HepG2 (cell line): Measurements from ENCODE around the gene THOC6. TPM values are rescaled to one million over a fixed set of nuclear protein-coding genes. Genes with fewer than 3 reads are reported as not detected.

Source experiments
- AGO2 ChIP-seq: fragments of 200-400 bp; formaldehyde crosslinking; optimal IDR thresholded peaks from 2 replicates; pipeline ENCODE3; 2017; ENCODE audit warnings: mild to moderate bottlenecking, low read depth, low read length, moderate library complexity
- ATM ChIP-seq: fragments of 450-650 bp; IDR thresholded peaks from 2 replicates; pipeline ENCODE4 v1.7.1; 2017; ENCODE audit warnings: mild to moderate bottlenecking, borderline replicate concordance
- HMGXB4 ChIP-seq, 2 experiments: sonication (generic) in 1 of 2; formaldehyde crosslinking in 1 of 2; IDR thresholded peaks; 2 replicates each; pipeline versions ENCODE4 v1.4.0 to v1.6.1; 2018 to 2020; ENCODE audit warnings: missing genetic modification reagents in 2 of 2, borderline replicate concordance in 1 of 2, low read depth in 1 of 2, mild to moderate bottlenecking in 1 of 2, missing biosample characterization in 1 of 2
- HNRNPK ChIP-seq: fragments of 200-400 bp; formaldehyde crosslinking; IDR thresholded peaks from 2 replicates; pipeline ENCODE4 v1.6.1; 2018; ENCODE audit warnings: low read length, low read depth, moderate library complexity, mild to moderate bottlenecking; ENCODE audit not compliant: poor library complexity, severe bottlenecking
- KAT8 ChIP-seq: IDR thresholded peaks from 2 replicates; pipeline ENCODE4 v1.6.1; 2016; ENCODE audit warnings: missing genetic modification reagents, missing compliant biosample characterization
- KMT2B ChIP-seq: IDR thresholded peaks from 2 replicates; pipeline ENCODE4 v1.6.1; 2016; ENCODE audit warnings: missing genetic modification reagents, missing compliant biosample characterization
- MXI1 ChIP-seq: IDR thresholded peaks from 3 replicates; pipeline ENCODE4 v1.6.1; 2012; ENCODE audit warnings: low read depth, low read length, inconsistent platforms, borderline replicate concordance
- NFATC3 ChIP-seq: sonication (generic); formaldehyde crosslinking; IDR thresholded peaks from 2 replicates; pipeline ENCODE4 v1.5.1; 2020; ENCODE audit warnings: mild to moderate bottlenecking, missing genetic modification reagents
- NR2F6 ChIP-seq, 2 experiments: IDR thresholded peaks; 2 replicates each; pipeline ENCODE4 v1.6.1; 2016; ENCODE audit warnings: antibody characterized with exemption in 1 of 2, mild to moderate bottlenecking in 1 of 2
- RBM39 ChIP-seq: fragments of 200-400 bp; formaldehyde crosslinking; IDR thresholded peaks from one replicate; pipeline ENCODE4 v1.6.1; 2018; ENCODE audit warnings: antibody characterized with exemption, mild to moderate bottlenecking, low read depth, low read length; ENCODE audit not compliant: poor library complexity, severe bottlenecking
- SKI ChIP-seq: fragments of 450-650 bp; IDR thresholded peaks from one replicate; pipeline ENCODE4 v1.6.1; 2018; ENCODE audit warnings: mild to moderate bottlenecking; ENCODE audit not compliant: partially characterized antibody
- SKIL ChIP-seq: sonication (generic); formaldehyde crosslinking; IDR thresholded peaks from 2 replicates; pipeline ENCODE4 v1.8.0; 2022; ENCODE audit warnings: missing genetic modification reagents, mild to moderate bottlenecking, moderate library complexity, borderline replicate concordance
- SP140L ChIP-seq: sonication (generic); formaldehyde crosslinking; IDR thresholded peaks from 2 replicates; pipeline ENCODE4 v1.4.0; 2020; ENCODE audit warnings: missing genetic modification reagents, borderline replicate concordance
- ZFP1 ChIP-seq: IDR thresholded peaks from 2 replicates; pipeline ENCODE4 v1.6.1; 2016
- ZNF274 ChIP-seq: sonication (generic); formaldehyde crosslinking; IDR thresholded peaks from 2 replicates; pipeline ENCODE4 v1.5.1; 2020; ENCODE audit warnings: mild to moderate bottlenecking, missing genetic modification reagents
- ZNF333 ChIP-seq: sonication (generic); formaldehyde crosslinking; IDR thresholded peaks from 2 replicates; pipeline ENCODE4 v1.4.0; 2020; ENCODE audit warnings: mild to moderate bottlenecking, missing genetic modification reagents, borderline replicate concordance
- ZNF678 ChIP-seq: sonication (generic); formaldehyde crosslinking; IDR thresholded peaks from 2 replicates; pipeline ENCODE4 v1.4.0; 2020; ENCODE audit warnings: mild to moderate bottlenecking, missing genetic modification reagents
- ZNF761 ChIP-seq: sonication (generic); formaldehyde crosslinking; conservative IDR thresholded peaks from 2 replicates; pipeline ENCODE4 v1.4.0; 2020; ENCODE audit warnings: mild to moderate bottlenecking, missing genetic modification reagents
- ZNF850 ChIP-seq: sonication (generic); formaldehyde crosslinking; conservative IDR thresholded peaks from 2 replicates; pipeline ENCODE4 v1.9.0; 2021; ENCODE audit warnings: mild to moderate bottlenecking, missing genetic modification reagents
- ZNF878 ChIP-seq: sonication (generic); formaldehyde crosslinking; IDR thresholded peaks from 2 replicates; pipeline ENCODE4 v1.8.1; 2023; ENCODE audit warnings: mild to moderate bottlenecking, missing genetic modification reagents, moderate library complexity
- polyA plus RNA-seq, 8 experiments: library from polyadenylated mRNA; depleted of rRNA in 3 of 8; stranded (reverse) in 7 of 8; unstranded in 1 of 8; fragments of >200 nt; fragmentation: Illumina TruSeq in 4 of 8; extraction: Trizol in 4 of 8; gene quantifications; 2 replicates each; pipeline versions ENCODE4 v1.2.1 to v1.2.3, GENCODE V29; 2011 to 2016; ENCODE audit warnings: low read depth in 4 of 8, missing spikeins in 1 of 8, mixed read lengths in 1 of 8; ENCODE audit not compliant: insufficient read depth in 1 of 8
- total RNA-seq, 5 experiments: library from RNA; depleted of rRNA; stranded (reverse); fragments of >200 nt; fragmentation: Illumina TruSeq; extraction: Trizol; gene quantifications; 2 replicates each; pipeline ENCODE4 v1.2.3, GENCODE V29; 2016; ENCODE audit warnings: low read depth in 1 of 5
- TF ChIP-seq, protein P1 (sequence below): sonication (generic); formaldehyde crosslinking; IDR thresholded peaks from 2 replicates; pipeline ENCODE4 v1.4.0; 2020; ENCODE audit warnings: missing genetic modification reagents, borderline replicate concordance
- TF ChIP-seq, protein P2 (sequence below): IDR thresholded peaks from 2 replicates; pipeline ENCODE4 v1.6.1; 2018; ENCODE audit warnings: missing genetic modification reagents
- TF ChIP-seq, protein P3 (sequence below): sonication (generic); formaldehyde crosslinking; IDR thresholded peaks from 2 replicates; pipeline ENCODE4 v1.4.0; 2020; ENCODE audit warnings: low read depth, mild to moderate bottlenecking, missing genetic modification reagents

THOC6 gene
- total and polyA plus RNA-seq, 2 of the 13 experiments (the other 11 are each of a cell fraction or from before 2014, with no cell fraction given): 32.1 to 37.0 TPM

DNA sequence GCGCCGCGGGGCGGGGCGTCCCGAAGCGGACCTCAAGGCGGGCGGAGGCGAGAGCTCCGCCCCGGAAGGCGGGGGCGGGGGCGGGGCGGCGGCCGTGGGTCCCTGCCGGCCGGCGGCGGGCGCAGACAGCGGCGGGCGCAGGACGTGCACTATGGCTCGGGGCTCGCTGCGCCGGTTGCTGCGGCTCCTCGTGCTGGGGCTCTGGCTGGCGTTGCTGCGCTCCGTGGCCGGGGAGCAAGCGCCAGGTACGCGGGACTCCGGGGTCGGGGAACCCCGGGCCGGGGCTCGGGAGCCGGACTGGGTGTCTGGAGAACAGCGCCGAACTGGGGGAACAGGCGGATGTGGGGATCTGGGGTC lies 3.6 kb upstream of the THOC6 start, which contains the start of gene TNFRSF12A (continued):
- TF ChIP-seq ZFP1 (CRISPR knock-in tag): no peak
- no peak; the same call in 1 of the 2 replicates for TF ChIP-seq ZNF761
- TF ChIP-seq ZNF333: peak; percentile 69; the same call in 1 of the 2 replicates
- TF ChIP-seq ZNF274: no peak
- TF ChIP-seq ZNF678 (CRISPR knock-in tag): no peak
- TF ChIP-seq HNRNPK: no peak
- TF ChIP-seq, protein P1, sequence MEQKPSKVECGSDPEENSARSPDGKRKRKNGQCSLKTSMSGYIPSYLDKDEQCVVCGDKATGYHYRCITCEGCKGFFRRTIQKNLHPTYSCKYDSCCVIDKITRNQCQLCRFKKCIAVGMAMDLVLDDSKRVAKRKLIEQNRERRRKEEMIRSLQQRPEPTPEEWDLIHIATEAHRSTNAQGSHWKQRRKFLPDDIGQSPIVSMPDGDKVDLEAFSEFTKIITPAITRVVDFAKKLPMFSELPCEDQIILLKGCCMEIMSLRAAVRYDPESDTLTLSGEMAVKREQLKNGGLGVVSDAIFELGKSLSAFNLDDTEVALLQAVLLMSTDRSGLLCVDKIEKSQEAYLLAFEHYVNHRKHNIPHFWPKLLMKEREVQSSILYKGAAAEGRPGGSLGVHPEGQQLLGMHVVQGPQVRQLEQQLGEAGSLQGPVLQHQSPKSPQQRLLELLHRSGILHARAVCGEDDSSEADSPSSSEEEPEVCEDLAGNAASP: no peak
- TF ChIP-seq, protein P2, sequence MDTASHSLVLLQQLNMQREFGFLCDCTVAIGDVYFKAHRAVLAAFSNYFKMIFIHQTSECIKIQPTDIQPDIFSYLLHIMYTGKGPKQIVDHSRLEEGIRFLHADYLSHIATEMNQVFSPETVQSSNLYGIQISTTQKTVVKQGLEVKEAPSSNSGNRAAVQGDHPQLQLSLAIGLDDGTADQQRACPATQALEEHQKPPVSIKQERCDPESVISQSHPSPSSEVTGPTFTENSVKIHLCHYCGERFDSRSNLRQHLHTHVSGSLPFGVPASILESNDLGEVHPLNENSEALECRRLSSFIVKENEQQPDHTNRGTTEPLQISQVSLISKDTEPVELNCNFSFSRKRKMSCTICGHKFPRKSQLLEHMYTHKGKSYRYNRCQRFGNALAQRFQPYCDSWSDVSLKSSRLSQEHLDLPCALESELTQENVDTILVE: no peak
- no peak for TF ChIP-seq NFATC3 (CRISPR knock-in tag)
- peak; percentile 9 for TF ChIP-seq RBM39
- TF ChIP-seq SKI: peak; percentile 64
- TF ChIP-seq, protein P3, sequence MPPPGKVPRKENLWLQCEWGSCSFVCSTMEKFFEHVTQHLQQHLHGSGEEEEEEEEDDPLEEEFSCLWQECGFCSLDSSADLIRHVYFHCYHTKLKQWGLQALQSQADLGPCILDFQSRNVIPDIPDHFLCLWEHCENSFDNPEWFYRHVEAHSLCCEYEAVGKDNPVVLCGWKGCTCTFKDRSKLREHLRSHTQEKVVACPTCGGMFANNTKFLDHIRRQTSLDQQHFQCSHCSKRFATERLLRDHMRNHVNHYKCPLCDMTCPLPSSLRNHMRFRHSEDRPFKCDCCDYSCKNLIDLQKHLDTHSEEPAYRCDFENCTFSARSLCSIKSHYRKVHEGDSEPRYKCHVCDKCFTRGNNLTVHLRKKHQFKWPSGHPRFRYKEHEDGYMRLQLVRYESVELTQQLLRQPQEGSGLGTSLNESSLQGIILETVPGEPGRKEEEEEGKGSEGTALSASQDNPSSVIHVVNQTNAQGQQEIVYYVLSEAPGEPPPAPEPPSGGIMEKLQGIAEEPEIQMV: no peak
- TF ChIP-seq KAT8: no peak
- TF ChIP-seq AGO2: peak; percentile 89
- 0 out of 2 replicates have a peak, but pooled peaks have one; percentile 45 for TF ChIP-seq KMT2B (CRISPR knock-in tag)
- TF ChIP-seq MXI1: peak; percentile 60; the same call in 1 of the 3 replicates
- peak in 1 of 2 experiments; percentile 26; a peak in 1 of 4 replicates for TF ChIP-seq HMGXB4 (CRISPR knock-in tag; IDR thresholded peaks at IDR 0.05; ENCODE audit: borderline replicate concordance in 1 of 2, low read depth in 1 of 2)
- no peak for TF ChIP-seq SP140L
- no peak for TF ChIP-seq ZNF850 (CRISPR knock-in tag)
- TF ChIP-seq NR2F6 (IDR thresholded peaks at IDR 0.05): no peak
- TF ChIP-seq NR2F6 (CRISPR knock-in tag; IDR thresholded peaks at IDR 0.05): no peak
- TF ChIP-seq ZNF878: no peak
- no peak for TF ChIP-seq SKIL (CRISPR knock-in tag)
- no peak for TF ChIP-seq ATM
